ENCODE data around the gene SREBF1.

Gene SREBF1

GRCh38 chr17:17774009-17774881 lies 62.5 kb downstream of the SREBF1 start:
- peak; percentile 28 for DNase-seq
- in situ Hi-C loops (cut with HindIII; ENCODE audit: low pct_ligation_motif_present, low pct_unique_long_range_greater_than_20kb, low sequenced_read_pairs) = no loop called here

DNA sequence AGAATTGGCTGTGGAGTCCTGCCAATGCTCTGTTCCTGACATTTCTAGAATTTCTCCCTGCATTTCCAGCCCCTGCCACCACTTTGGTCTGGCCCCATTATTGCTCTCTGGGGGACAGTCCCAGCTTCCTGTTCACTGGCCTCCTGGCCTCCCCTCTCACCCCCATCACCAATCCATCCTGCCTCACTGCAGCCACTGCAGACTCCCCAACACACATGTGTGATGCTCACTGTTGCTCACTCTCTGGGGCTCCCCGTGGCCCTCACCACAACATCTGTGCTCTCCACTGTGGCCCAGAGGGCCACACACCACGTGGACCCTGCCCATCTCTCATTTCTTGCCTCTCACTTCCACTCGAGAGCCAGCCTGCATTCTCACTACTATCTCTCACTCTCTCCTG lies 64.6 kb downstream of the SREBF1 start:
- DNase-seq = no peak
- in situ Hi-C loops (cut with HindIII; ENCODE audit: low pct_ligation_motif_present, low pct_unique_long_range_greater_than_20kb, low sequenced_read_pairs) = no loop called here

DNA sequence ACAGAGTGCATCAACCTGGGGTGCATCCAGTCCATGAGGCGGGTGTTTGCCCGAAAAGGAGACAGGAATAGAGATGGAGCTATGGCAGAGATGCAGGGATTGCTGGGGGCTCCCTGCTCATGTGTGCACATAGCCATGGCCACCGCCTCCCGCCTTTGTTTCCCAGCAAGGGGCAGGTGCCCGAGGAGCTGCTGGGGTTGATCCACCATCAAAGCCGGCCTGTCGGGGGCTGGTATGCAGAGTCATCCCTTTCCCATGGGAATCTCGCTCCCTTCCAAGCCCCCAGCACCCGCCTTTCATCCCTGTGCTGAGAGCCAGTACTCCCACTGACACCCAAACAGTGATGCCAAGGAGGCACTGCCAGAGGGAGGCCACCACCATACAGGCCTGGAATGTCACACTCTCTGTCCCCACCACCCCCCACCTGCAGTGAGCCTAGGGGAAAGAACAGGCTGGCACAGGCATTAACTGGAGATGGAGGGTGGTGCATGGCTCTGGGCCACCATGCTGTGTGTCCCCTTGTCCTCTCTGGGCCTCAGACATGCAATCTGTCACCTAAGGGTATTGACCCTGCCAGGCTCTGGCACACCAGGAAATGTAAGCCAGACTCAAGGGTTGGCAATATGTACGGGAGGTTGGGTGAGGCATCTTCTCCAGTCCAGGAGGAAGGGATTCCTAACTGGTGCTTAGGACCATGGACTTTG lies 65.1 kb downstream of the SREBF1 start:
- in situ Hi-C loops (cut with HindIII; ENCODE audit: low pct_ligation_motif_present, low pct_unique_long_range_greater_than_20kb, low sequenced_read_pairs) = no loop called here
- no peak for DNase-seq

GRCh38 chr17:17770632-17771044 lies 66.1 kb downstream of the SREBF1 start:
- in situ Hi-C loops (cut with HindIII; ENCODE audit: low pct_ligation_motif_present, low pct_unique_long_range_greater_than_20kb, low sequenced_read_pairs) = no loop called here

DNA sequence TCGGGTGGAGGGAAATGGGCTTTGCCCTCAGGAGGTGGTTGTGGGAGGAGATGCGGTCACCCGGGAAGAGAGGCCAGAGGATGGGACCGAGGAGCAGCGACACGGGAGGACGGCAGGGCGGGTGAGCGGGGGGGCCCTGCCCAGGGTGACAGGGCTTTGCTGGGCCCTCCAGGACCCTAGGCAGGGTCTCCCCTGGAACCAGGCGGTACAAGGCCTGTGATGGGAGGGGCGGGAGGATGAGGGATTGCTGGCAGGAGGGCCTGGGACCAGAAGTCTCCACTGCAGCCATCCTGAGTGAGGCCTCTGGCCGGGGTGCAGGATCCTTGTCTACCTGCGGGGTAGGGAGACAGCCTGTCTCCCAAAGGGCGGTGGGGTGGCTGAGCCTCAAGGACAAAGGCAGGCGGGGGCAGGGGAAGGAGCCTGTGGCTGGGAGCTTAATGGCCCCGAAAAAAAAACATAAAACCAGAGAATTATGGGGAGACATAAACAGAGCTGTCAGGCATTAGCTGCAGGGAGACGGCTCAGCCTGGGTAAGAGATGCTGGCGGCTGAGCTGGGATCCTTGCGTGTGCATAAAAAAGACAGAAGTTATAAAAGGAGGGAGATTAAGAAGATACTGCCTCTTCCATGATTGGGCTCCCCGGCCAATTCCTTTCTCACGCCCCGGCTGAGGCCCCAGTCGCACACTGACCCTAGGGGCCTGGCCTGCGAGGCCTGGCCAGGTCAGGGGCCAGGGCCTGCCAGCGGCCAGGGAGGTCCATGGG lies 66.7 kb downstream of the SREBF1 start:
- DNase-seq = no peak
- in situ Hi-C loops (cut with HindIII; ENCODE audit: low pct_ligation_motif_present, low pct_unique_long_range_greater_than_20kb, low sequenced_read_pairs) = no loop called here

More at GRCh38 chr17:17770632-17771044, 66.1 kb downstream of the SREBF1 start:
- DNase-seq = no peak

DNA sequence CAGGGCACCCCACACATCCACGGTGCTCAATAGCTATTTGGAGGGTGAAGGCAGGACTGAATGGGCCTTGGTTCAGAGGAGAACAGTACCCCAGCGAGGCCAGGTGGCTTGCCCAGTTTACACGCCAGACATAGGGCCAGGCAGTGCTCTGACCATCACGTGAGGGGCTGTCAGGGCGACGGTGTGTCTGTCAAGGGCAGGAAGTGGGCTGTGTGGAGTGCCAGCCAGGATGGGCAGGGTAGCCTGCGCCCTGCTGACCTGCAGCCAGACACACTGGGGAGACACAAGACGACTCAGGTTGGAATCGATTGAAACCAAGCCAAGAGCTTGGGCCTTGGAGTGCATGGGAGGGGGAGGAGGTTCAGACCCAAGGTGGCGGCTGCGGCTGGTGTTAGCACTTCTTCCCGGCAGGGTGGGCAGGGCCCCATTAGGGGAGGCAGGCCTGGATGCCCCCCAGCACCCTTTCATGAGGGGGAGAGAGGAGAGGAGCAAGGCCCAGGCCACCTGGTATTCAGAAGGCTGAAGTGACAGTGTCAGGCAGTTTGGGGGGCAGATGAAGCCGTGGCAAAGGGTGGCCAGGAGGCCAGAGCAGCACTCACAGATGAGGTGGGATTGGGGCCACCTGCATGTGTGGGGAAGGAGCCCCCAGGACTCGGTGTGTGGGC lies 68.2 kb downstream of the SREBF1 start:
- in situ Hi-C loops (cut with HindIII; ENCODE audit: low pct_ligation_motif_present, low pct_unique_long_range_greater_than_20kb, low sequenced_read_pairs) = no loop called here
- no peak for DNase-seq

DNA sequence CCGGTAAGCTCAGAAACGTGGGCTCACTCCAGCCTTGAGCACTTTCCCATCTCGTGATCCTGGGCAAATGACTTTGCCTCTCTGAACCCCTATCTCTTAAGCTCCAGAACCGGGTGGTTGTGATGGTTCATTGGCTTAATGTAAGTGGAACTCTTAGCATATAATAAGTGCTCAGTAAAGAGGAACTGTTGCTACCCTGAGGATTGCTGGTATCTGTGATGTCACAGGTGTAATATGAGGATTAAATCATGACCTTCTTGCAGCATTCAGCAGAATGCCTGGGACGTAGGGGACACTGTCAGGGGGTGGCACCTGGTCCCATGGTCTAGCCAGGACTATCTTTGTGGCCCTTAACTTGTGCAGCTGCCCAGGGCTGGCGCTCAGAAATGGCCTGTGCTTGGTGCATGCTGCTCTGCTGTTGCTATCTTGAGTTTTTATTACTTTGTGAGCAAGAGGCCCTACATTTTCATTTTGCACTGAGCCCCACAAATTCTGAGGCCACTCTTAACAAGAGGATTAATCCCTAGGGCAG lies 68.8 kb downstream of the SREBF1 start:
- no peak for DNase-seq
- in situ Hi-C loops (cut with HindIII; ENCODE audit: low pct_ligation_motif_present, low pct_unique_long_range_greater_than_20kb, low sequenced_read_pairs) = no loop called here

- in situ Hi-C loops (cut with HindIII; ENCODE audit: low pct_ligation_motif_present, low pct_unique_long_range_greater_than_20kb, low sequenced_read_pairs) = no loop called here
- DNase-seq = no peak
These were observed 69.5 kb downstream of the SREBF1 start for GRCh38 chr17:17767154-17767869.

GRCh38 chr17:17766744-17767120 lies 70.1 kb downstream of the SREBF1 start:
- in situ Hi-C loops (cut with HindIII; ENCODE audit: low pct_ligation_motif_present, low pct_unique_long_range_greater_than_20kb, low sequenced_read_pairs) = no loop called here
- DNase-seq = no peak

GRCh38 chr17:17766077-17766743 lies 70.6 kb downstream of the SREBF1 start:
- in situ Hi-C loops (cut with HindIII; ENCODE audit: low pct_ligation_motif_present, low pct_unique_long_range_greater_than_20kb, low sequenced_read_pairs) = no loop called here
- DNase-seq = no peak

- DNase-seq = no peak
- in situ Hi-C loops (cut with HindIII; ENCODE audit: low pct_ligation_motif_present, low pct_unique_long_range_greater_than_20kb, low sequenced_read_pairs) = no loop called here
These were observed 71.3 kb downstream of the SREBF1 start for GRCh38 chr17:17765359-17766076.

DNA sequence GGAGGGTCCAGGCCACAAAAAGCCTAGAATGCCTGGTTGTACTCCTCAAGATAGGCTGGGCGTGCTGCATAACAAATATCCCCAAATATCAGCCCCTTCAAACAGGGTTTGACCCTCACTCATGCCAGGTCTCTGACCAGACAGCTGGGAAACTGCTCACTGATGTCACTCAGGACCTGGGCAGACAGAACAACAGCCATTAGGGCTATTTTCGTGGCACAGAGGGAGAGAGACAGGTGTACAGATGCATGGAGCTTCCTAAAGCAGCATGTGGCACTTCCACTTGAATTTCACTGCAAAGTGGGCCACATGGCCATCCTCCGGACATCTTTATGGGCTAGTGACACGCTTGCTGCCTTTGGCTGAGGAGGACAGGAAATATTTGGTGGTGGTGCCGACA lies 73.1 kb downstream of the SREBF1 start:
- in situ Hi-C loops (cut with HindIII; ENCODE audit: low pct_ligation_motif_present, low pct_unique_long_range_greater_than_20kb, low sequenced_read_pairs) = no loop called here
- DNase-seq = no peak

GRCh38 chr17:17763136-17763535 lies 73.7 kb downstream of the SREBF1 start:
- in situ Hi-C loops (cut with HindIII; ENCODE audit: low pct_ligation_motif_present, low pct_unique_long_range_greater_than_20kb, low sequenced_read_pairs) = no loop called here

DNA sequence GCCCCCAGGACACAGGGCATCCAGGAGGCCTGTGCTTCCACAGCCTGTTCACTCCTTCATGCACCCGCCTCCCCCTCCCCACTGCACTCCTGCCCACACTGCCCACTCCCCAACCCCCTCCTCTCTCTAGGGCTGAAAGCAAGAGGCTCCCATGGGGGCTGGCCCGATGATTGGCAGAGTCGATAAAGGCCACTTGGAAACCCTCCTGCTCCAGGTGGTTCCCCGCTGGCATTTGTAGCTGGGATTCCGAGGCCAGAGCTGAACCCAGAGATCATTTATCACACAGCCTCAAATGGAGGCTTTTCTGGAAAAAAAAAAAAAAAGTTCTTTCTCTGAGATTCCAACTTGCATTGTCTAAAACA lies 74.1 kb downstream of the SREBF1 start:
- no peak for DNase-seq
- in situ Hi-C loops (cut with HindIII; ENCODE audit: low pct_ligation_motif_present, low pct_unique_long_range_greater_than_20kb, low sequenced_read_pairs) = no loop called here

More at GRCh38 chr17:17763136-17763535, 73.7 kb downstream of the SREBF1 start:
- DNase-seq = no peak
